Left cardiac atrium (tissue), 4 donors: Measurements from ENCODE around the gene PRX. TPM values are rescaled to one million over a fixed set of nuclear protein-coding genes. Genes with fewer than 3 reads are reported as not detected.
A peak's percentile ranks its signal among the peaks of the same experiment; 100 is the strongest.
"Not testable (repeated sequence)": the region's sequence is repeated elsewhere in the genome, so short reads cannot be mapped to it uniquely, and the experiment has no call there.

Source experiments
- ATAC-seq, 2 donors: fragments of 200-7000 bp; cut with Tn5 transposase; one replicate each; pipeline ENCODE4 v1.9.1; 2020; ENCODE audit warnings: mild to moderate bottlenecking in 2 of 2, moderate library complexity in 2 of 2
- DNase-seq: peaks from one replicate; pipeline ENCODE4 v3.0.0-alpha.2; 2020
- intact Hi-C, 2 donors: fragments of 100-400 bp; cut with DNase I; formaldehyde crosslinking; loops; one replicate each; pipeline versions ENCODE4 v1.14.1 to v1.15.1; 2022 to 2023
- total RNA-seq, 2 donors: library from RNA; stranded (reverse); fragmentation: NEBNext Ultra II Directional; extraction: Animal tissue kit (Norgen Biotek cat#: 25700); gene quantifications; one replicate each; pipeline ENCODE4 v1.2.1, GENCODE V29; 2021
- donor health status: DM: no; HTN: yes; CAD: no.
- donor health status: DM: no; HTN: yes; CAD: no; lungs with severe emphysema.
- donor health status: DM: yes; HTN: yes; CAD: no.
- donor health status: Dilated cardiomyopathy.

PRX gene
- total RNA-seq, 2 donors from 2014 or later = 2.8 to 3.6 TPM

- DNase-seq (no peak), ATAC-seq (no peak)
- intact Hi-C loops = loop anchor here in 1 of 2 donors (2.0 to 10.0 kb wide), 2 partner anchors 18 to 158 kb away; partner anchors contain the start of genes AKT2 and SERTAD1
Measured at GRCh38 chr19:40442328-40443130, 29.4 kb upstream of the PRX start.

DNA sequence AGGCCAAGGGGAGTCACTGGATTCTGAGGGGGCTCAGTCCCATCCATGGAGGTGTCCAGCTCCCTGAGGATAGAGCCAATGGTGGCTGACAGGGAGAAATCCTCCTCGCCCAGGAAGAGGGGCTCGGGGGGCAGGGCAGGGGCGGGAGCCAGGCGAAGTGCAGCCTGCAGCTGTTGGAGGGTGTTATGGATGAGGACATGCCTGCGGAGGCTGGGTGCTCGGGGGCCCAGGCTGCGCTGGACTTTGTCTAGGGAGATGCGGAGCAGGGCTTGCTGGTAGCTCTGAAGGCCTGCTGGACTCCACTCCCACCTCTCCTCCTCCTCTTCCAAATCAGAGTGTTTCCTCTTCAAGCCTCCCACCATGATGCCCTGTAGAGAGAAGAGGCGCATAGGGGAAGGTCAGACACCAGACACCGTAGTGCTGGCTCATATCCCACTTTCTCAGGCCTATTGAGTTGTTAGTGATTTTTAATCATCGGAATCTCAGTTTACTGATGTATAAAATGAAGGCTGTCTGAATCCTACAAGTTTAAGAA, 28.6 kb upstream of the PRX start:
- DNase-seq (no peak), ATAC-seq (no peak)
- intact Hi-C loops = loop anchor here in 1 of 2 donors (2.0 to 10.0 kb wide), 2 partner anchors 17 to 157 kb away; partner anchors contain the start of genes AKT2 and SERTAD1

DNA sequence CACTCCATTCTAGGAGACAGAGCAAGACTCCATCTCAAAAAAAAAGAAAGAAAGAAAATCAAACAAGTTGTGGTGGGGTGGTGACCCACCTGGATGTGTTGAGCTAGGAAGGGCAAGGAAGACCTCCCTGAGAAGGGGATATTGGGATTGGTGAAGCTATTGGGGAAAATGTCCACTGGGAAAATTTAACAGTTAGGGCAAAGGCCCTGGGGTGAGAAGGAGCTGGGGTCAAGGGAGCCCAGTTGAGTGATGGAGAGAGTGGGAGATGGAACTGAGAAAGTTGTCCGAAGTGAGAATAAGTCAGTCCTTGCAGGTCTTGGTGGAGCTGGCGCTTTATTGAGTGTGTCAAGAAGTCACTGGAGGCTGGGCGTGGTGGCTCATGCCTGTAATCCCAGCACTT, 25.1 kb upstream of the PRX start:
- ATAC-seq = no peak
- intact Hi-C loops = no loop called here
- no peak for DNase-seq

GRCh38 chr19:40433391-40434216, 20.4 kb upstream of the PRX start:
- ATAC-seq = peak; percentile 99
- peak; percentile 91 for DNase-seq
- intact Hi-C loops = no loop called here

DNA sequence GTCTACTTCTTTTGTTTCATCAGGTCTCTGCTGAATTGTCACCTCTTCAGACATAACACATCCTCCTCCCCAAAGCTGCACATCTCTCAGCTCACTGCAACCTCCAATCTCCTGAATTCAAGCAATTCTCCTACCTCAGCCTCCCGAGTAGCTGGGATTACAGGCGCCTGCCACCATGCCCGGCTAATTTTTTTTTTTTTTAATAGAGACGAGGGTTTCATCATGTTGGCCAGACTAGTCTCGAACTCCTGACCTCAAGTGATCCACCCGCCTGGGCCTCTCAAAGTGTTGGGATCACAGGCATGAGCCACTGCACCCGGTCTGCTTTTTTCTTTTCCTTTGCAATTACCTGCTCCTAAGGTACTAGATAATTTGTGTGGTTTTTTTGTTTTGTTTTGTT, 19.6 kb upstream of the PRX start:
- DNase-seq, ATAC-seq, intact Hi-C loops: not testable (repeated sequence)

DNA sequence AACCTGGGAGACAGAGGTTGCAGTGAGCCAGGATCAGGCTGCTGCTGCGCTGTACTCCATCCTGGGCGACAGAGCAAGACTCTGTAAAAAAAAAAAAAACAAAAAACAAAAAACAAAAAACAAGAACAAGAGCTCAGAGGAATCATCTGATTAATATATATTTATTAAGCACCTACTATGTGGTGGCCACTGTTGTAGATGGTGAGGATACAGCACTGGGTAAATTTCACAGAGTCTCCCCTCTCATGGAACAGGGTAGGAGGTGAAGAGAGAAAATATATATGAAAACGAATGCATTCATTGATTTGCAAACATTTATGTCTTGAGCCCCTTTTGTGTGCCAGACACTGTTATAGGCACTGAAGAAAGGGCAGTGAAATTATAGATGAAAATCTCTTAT, 18.5 kb upstream of the PRX start:
- ATAC-seq (no peak), DNase-seq (no peak)
- intact Hi-C loops = no loop called here

GRCh38 chr19:40430242-40430641, 17.1 kb upstream of the PRX start:
- intact Hi-C loops, DNase-seq: not testable (repeated sequence)

GRCh38 chr19:40428197-40428596, 15.0 kb upstream of the PRX start:
- DNase-seq, intact Hi-C loops, ATAC-seq: not testable (repeated sequence)

More at GRCh38 chr19:40430242-40430641, 17.1 kb upstream of the PRX start:
- ATAC-seq = not testable (repeated sequence)

GRCh38 chr19:40425450-40426287, 12.5 kb upstream of the PRX start, which contains the start of gene SERTAD1:
Gene SERTAD1 (minus strand): TSS chr19:40425992. CDS start chr19:40423546, 2,446 bp downstream.
- intact Hi-C loops = loop anchor here in 1 of 2 donors (2.0 kb wide), 1 partner anchor 17 kb away; no protein-coding TSS in a partner anchor
- ATAC-seq = peak; percentile 93 to 95
- DNase-seq = peak; percentile 100

DNA sequence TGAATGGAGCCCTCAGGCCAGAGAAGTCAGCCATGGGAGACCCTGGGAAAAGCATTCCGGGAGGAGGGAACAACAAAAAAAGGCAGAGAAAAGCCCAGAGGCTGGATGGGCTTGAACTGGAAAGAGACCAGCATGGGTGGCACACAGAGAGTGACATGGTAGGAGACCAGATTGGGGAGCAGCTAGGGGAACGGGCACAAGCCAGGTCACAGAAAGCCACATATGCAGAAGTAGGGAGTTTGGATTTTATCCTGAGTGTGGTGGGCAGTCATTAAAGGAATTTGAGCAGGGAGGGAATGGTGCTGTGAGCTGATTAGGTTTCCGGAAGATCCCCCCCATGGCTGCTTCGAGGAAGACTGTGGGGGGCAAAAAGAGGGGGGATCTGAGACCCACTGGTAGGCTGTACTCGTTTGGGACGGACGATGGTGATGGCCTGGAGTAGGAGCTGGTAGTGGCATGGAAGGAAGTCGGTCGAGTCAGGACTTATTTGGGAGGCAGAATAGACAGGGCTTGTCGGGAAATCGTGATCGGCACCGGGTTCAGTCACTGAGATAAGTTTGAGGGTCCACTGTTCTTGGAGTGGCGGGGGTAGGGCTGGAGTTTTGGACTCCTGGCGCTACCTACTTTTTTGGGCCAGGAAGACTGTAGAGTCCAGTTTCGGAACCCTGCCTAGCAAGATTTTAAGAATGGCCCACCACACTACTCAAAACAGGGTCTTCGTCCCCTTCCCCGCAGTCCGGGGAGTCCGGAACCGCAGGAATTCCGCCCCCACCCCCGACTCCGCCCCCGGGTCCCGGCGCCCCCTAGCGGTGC, 11.7 kb upstream of the PRX start:
- intact Hi-C loops = loop anchor here in 1 of 2 donors (2.0 to 5.0 kb wide), 2 partner anchors 18 to 83 kb away; no protein-coding TSS in a partner anchor

DNA sequence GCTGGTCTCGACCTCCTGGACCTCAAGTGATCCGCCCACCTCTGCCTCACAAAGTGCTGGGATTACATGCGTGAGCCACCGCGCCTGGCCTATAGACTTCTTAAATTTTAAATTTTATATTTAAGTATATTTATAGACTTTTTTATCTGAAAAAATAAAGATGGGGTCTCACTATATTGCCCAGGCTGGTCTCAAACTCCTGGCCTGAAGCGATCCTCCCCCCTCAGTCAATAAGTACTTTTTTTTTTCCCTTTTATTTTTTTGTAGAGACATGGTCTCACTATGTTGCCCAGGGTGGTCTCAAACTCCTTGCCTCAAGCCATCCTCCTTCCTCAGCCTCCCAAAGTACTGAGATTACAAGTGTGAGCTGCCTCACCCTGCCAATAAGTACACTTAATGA, 10.8 kb upstream of the PRX start:
- no peak for ATAC-seq
- intact Hi-C loops = loop anchor here in 1 of 2 donors (2.0 to 5.0 kb wide), 2 partner anchors 19 to 82 kb away; no protein-coding TSS in a partner anchor
- DNase-seq = no peak

More for the DNA sequence above, 11.7 kb upstream of the PRX start:
- ATAC-seq = no peak
- no peak for DNase-seq

- no peak for DNase-seq
- intact Hi-C loops = loop anchor here in 1 of 2 donors (5.0 kb wide), 1 partner anchor 81 kb away; no protein-coding TSS in a partner anchor
- no peak for ATAC-seq
Measured at GRCh38 chr19:40422748-40423566, 9.8 kb upstream of the PRX start.

DNA sequence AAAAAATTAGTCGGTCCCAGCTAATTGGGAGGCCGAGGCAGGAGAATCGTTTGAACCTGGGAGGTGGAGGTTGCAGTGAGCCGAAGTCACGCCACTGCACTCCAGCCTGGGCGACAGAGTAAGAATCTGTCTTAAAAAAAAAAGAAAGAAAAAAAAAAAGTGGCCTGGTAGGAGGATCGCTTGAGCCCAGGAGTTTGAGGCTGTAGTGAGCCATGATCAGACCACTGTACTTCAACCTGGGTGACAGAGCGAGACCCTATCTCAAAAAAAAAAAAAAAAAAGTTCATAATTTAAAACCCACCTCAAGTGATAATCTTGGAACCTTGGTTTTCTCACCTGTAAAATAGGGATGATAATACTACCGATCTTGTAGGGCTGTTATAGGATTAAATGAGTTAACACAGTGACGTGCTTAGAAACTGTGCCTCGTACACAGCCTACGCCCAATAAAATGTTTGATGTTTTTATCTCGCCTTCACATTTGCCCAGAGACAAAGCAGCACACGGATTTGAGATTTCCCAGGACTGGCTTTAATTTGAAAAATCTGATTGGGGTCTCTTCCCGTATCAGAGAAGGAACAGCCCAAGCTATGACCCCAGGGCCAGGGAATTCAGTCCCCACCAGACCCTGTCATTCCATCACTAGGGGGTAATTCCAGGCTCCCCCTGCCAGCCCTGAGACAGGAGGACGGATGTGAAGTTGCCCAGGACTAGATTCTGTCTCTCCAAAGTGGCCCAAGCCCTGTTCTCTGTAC, 9.0 kb upstream of the PRX start:
- ATAC-seq (no peak), DNase-seq (no peak)
- intact Hi-C loops = loop anchor here in 1 of 2 donors (5.0 kb wide), 1 partner anchor 80 kb away; no protein-coding TSS in a partner anchor

GRCh38 chr19:40420766-40421765, 7.9 kb upstream of the PRX start:
- peak; percentile 96 for DNase-seq

DNA sequence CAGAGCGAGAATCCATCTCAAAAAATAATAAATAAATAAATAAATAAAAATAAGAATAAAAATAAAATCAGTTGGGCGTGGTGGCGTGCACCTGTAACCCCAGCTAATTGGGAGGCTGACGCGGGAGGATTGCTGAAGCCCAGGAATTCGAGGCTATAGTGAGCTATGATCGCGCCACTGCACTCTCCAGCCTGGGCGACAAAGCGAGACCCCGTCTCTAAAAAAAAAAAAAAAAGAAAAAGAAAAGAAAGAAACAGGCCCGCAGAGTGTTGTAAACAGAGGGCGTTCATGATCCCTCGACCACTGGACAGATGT, 7.2 kb upstream of the PRX start:
- intact Hi-C loops = loop anchor here in 1 of 2 donors (5.0 kb wide), 1 partner anchor 78 kb away; no protein-coding TSS in a partner anchor
- DNase-seq (no peak), ATAC-seq (no peak)

More at GRCh38 chr19:40420766-40421765, 7.9 kb upstream of the PRX start:
- peak; percentile 83 to 86 for ATAC-seq
- intact Hi-C loops = loop anchor here in 1 of 2 donors (5.0 kb wide), 1 partner anchor 79 kb away; no protein-coding TSS in a partner anchor
